HFFc6 (cell line): ENCODE results near the gene MBNL2. TPM values are rescaled to one million over a fixed set of nuclear protein-coding genes. Genes with fewer than 3 reads are reported as not detected.

ENCODE experiments used
- DNase-seq: peaks from one replicate; pipeline ENCODE4 v3.0.0-alpha.2; 2018
- H3K27ac Mint-ChIP-seq: 2 replicates; pipeline ENCODE4 v1.8.0; 2020; ENCODE audit warnings: mild to moderate bottlenecking, mixed read lengths
- H3K27me3 Mint-ChIP-seq: 2 replicates; pipeline ENCODE4 v1.8.0; 2021; ENCODE audit warnings: mild to moderate bottlenecking, moderate library complexity, mixed read lengths; ENCODE audit not compliant: insufficient read depth
- H3K36me3 Mint-ChIP-seq: 2 replicates; pipeline ENCODE4 v1.8.0; 2021; ENCODE audit warnings: low read depth, mixed read lengths
- H3K4me1 Mint-ChIP-seq: 2 replicates; pipeline ENCODE4 v1.8.0; 2020; ENCODE audit warnings: low read depth, mixed read lengths
- H3K4me3 Mint-ChIP-seq: 2 replicates; pipeline ENCODE4 v1.8.0; 2020; ENCODE audit warnings: mild to moderate bottlenecking, moderate library complexity, mixed read lengths
- H3K9me3 Mint-ChIP-seq: 2 replicates; pipeline ENCODE4 v1.8.0; 2020; ENCODE audit warnings: mild to moderate bottlenecking, mixed read lengths
- CTCF ChIP-seq: fragments of 200-600 bp; sonication (generic); IDR thresholded peaks from 2 replicates; pipeline ENCODE4 v1.5.0; 2021; ENCODE audit warnings: antibody characterized with exemption, mild to moderate bottlenecking
- total RNA-seq, 6 experiments: library from RNA; stranded (reverse); fragmentation: NEBNext Ultra II Directional; extraction: Animal tissue kit (Norgen Biotek cat#: 25700); gene quantifications; 2 replicates in 1 of 6; 3 replicates in 5 of 6; pipeline ENCODE4 v1.2.3, GENCODE V29; 2021

MBNL2 gene
- total RNA-seq, 6 experiments from 2014 or later, result 78.5 to 138 (median 99.8) TPM

DNA sequence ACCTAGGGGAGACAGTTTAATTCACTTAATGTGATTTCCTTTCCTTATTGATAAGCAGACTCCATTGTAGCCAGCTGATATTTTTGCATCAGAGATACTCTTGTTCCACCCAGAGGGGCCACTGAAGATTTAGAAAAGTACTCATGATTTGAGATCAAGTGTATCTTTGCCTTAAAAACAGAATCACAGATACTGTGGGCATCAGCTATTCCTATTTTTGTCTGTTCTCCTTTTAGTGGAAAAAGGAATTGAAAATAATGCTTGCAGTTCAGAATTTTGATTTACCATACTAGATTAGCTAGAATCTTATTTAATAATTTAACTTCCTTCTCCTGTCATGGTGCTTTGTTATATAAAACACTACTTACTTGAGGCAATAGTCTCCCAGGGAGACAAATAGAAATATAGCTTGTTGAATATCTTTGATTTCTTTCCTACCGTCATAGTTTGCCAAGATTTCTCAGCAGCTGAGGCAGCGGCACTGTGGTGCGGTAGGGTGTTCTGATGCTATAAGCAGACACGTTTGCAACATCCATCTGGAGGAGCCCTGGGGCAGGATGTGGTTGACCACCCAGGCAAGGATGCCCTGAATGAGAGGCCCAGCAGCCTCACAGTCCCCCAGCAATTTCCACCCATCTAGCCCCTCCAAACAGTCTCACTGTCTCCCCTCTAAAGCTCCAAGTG is 164.8 kb downstream of the MBNL2 start:
- peaks cover 59% of the 10 kb centered on the region for H3K4me1 Mint-ChIP-seq
- H3K4me3 Mint-ChIP-seq, result no peak overlapping the region
- peak overlapping the region; percentile 32 for H3K27ac Mint-ChIP-seq
- peaks cover 2% of the 10 kb centered on the region; the same call in 1 of the 2 replicates for H3K27me3 Mint-ChIP-seq
- no peak for DNase-seq
- H3K9me3 Mint-ChIP-seq, result no peaks in the 10 kb centered on the region
- H3K36me3 Mint-ChIP-seq, result peaks cover 38% of the 10 kb centered on the region
- no peak for TF ChIP-seq CTCF

- Mint-ChIP-seq H3K4me1 (peaks cover 59% of the 10 kb centered on the region), H3K36me3 (peaks cover 34% of the 10 kb centered on the region), H3K4me3 (no peak overlapping the region), H3K27me3 (peaks cover 2% of the 10 kb centered on the region; the same call in 1 of the 2 replicates), H3K27ac (peak overlapping the region; percentile 32; the same call in 1 of the 2 replicates), H3K9me3 (no peaks in the 10 kb centered on the region)
- no peak for DNase-seq
- no peak for TF ChIP-seq CTCF
Measured at GRCh38 chr13:97387485-97387839, 165.3 kb downstream of the MBNL2 start.

GRCh38 chr13:97387890-97388289 is 165.8 kb downstream of the MBNL2 start:
- peaks cover 59% of the 10 kb centered on the region for H3K4me1 Mint-ChIP-seq
- TF ChIP-seq CTCF, result no peak
- H3K36me3 Mint-ChIP-seq, result peaks cover 30% of the 10 kb centered on the region
- peaks cover 2% of the 10 kb centered on the region; the same call in 1 of the 2 replicates for H3K27me3 Mint-ChIP-seq
- no peak overlapping the region for H3K4me3 Mint-ChIP-seq
- no peak for DNase-seq
- H3K27ac Mint-ChIP-seq, result no peak overlapping the region
- no peaks in the 10 kb centered on the region for H3K9me3 Mint-ChIP-seq

DNA sequence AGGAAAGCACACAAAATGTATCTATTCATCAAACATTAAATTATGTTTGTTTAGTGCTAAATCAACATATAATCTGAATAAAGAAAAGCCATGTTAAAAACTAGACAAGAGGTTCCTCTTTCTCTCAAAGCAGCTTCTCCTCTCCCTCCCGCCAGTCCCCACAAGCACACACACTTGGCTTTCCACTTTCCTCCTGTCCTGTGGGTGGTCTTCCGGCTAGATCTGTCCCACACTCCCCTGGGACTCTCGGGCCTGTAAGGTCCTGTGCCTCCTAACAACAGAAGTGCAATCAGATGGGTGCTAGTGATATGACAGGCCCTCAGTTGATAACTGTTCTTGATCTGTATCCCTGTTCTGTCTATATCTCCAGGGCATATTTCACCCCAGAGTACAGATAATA is 166.2 kb downstream of the MBNL2 start:
- no peak for TF ChIP-seq CTCF
- peak overlapping the region; percentile 7; the same call in 1 of the 2 replicates for H3K27ac Mint-ChIP-seq
- H3K9me3 Mint-ChIP-seq, result no peaks in the 10 kb centered on the region
- H3K36me3 Mint-ChIP-seq, result peaks cover 28% of the 10 kb centered on the region
- no peak for DNase-seq
- peaks cover 2% of the 10 kb centered on the region; the same call in 1 of the 2 replicates for H3K27me3 Mint-ChIP-seq
- H3K4me1 Mint-ChIP-seq, result peaks cover 59% of the 10 kb centered on the region
- H3K4me3 Mint-ChIP-seq, result no peak overlapping the region

DNA sequence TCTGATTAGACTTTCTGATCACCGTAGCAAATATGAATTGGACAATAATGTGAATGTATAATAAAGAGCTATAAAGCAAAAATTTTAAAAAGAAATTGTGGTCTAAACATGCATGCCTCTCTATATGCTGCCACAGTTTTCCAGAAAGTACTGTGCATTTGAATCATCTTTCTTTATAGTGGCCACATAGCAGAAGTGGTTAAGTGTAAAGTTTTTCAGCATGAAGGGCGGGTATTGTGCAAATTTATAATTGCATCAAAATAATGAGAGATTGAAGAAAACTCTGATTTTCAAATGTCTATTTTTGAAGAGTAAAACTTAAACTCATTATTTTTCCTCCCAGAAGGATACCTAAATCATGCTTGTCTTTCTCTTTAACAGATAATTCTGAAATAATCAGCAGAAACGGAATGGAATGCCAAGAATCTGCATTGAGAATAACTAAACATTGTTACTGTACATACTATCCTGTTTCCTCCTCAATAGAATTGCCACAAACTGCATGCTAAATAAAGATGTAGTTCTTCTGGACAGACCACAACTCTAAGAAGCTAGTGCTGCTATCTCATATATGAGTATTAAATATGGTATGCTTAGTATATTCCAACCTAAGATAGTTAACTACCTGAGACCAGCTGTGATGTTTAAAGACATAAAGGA is 168.9 kb downstream of the MBNL2 start:
- peaks cover 17% of the 10 kb centered on the region for H3K36me3 Mint-ChIP-seq
- H3K27me3 Mint-ChIP-seq, result peaks cover 4% of the 10 kb centered on the region
- no peak for DNase-seq
- H3K9me3 Mint-ChIP-seq, result no peaks in the 10 kb centered on the region
- peaks cover 58% of the 10 kb centered on the region for H3K4me1 Mint-ChIP-seq
- peak overlapping the region; percentile 19; the same call in 1 of the 2 replicates for H3K27ac Mint-ChIP-seq
- TF ChIP-seq CTCF, result no peak
- no peak overlapping the region for H3K4me3 Mint-ChIP-seq
